HepG2 (cell line): ENCODE results near the gene KIF13A. TPM values are rescaled to one million over a fixed set of nuclear protein-coding genes. Genes with fewer than 3 reads are reported as not detected.

Source experiments
- ATAC-seq: fragments of 200-7000 bp; cut with Tn5 transposase; 3 replicates; pipeline ENCODE4 v1.9.1; 2020; ENCODE audit warnings: mild to moderate bottlenecking, moderate library complexity
- BruUV-seq: library from RNA; stranded (reverse); fragments of 400-500 nt; replicated peaks from 2 replicates; lab custom pipeline; 2021; lab: Mats Ljungman, UMichigan
- CTCF ChIA-PET: fragments of 300-600 bp; formaldehyde crosslinking; extraction: SDS; loops from one replicate; lab custom pipeline; 2021; ENCODE audit warnings: low total read pairs, inconsistent platforms, low intra/inter-chr PET ratio; lab: Yijun Ruan, JAX
- POLR2A ChIA-PET: fragments of 350-600 bp; sonication (Branson Sonifier 250); formaldehyde crosslinking; loops from one replicate; lab custom pipeline; 2020; ENCODE audit warnings: antibody characterized with exemption, inconsistent platforms; lab: Yijun Ruan, JAX
- DNase-seq: peaks from one replicate; pipeline ENCODE4 v3.0.0-alpha.2; 2015; ENCODE audit warnings: low spot score
- FAIRE-seq: peaks from 3 replicates; lab custom pipeline; 2011; peaks lifted over from hg19 to GRCh38; lab: Jason Lieb, UNC
- H2AFZ ChIP-seq: one replicate; pipeline ENCODE4 v1.6.1; 2011; ENCODE audit warnings: low read length, inconsistent platforms
- H3K27ac ChIP-seq: fragments of 300-600 bp; 3 replicates; pipeline ENCODE4 v1.8.0; 2011; ENCODE audit warnings: mixed run types, mild to moderate bottlenecking, mixed read lengths, low read length, inconsistent platforms; ENCODE audit not compliant: insufficient read depth; ENCODE audit errors: extremely low read length
- H3K27me3 ChIP-seq, 2 experiments: fragments of 200-600 bp in 1 of 2; 2 replicates in 1 of 2; 3 replicates in 1 of 2; pipeline versions ENCODE4 v1.6.0 to v1.8.0; 2011; ENCODE audit warnings: low read length in 2 of 2, mild to moderate bottlenecking in 2 of 2, moderate library complexity in 2 of 2, inconsistent platforms in 1 of 2; ENCODE audit not compliant: insufficient read depth in 2 of 2, control insufficient read depth in 1 of 2
- H3K36me3 ChIP-seq, 2 experiments: fragments of 200-600 bp in 1 of 2; replicated peaks in 1 of 2; 2 replicates in 1 of 2; 3 replicates in 1 of 2; pipeline versions ENCODE4 v1.5.1 to v1.8.0; 2011; ENCODE audit warnings: low read length in 2 of 2, inconsistent platforms in 1 of 2; ENCODE audit not compliant: insufficient read depth in 2 of 2, control insufficient read depth in 1 of 2
- H3K4me1 ChIP-seq: 2 replicates; pipeline ENCODE4 v1.5.1; 2012; ENCODE audit warnings: low read length, inconsistent platforms; ENCODE audit not compliant: insufficient read depth
- H3K4me2 ChIP-seq: 2 replicates; pipeline ENCODE4 v1.6.0; 2011; ENCODE audit warnings: low read depth, low read length, inconsistent platforms
- H3K4me3 ChIP-seq, 3 experiments: fragments of 200-600 bp in 1 of 3; sonication (generic), shearing (Covaris generic) in 1 of 3; replicated peaks in 1 of 3; 2 replicates each; pipeline ENCODE4 v1.5.1; 2011 to 2016; ENCODE audit warnings: low read length in 3 of 3, inconsistent platforms in 2 of 3, low read depth in 2 of 3, mild to moderate bottlenecking in 2 of 3, control low read depth in 1 of 3, mixed read lengths in 1 of 3; ENCODE audit not compliant: insufficient read depth in 1 of 3
- H3K79me2 ChIP-seq: one replicate; pipeline ENCODE4 v1.6.1; 2011; ENCODE audit warnings: low read length, inconsistent platforms; ENCODE audit not compliant: insufficient read depth
- H3K9ac ChIP-seq: 2 replicates; pipeline ENCODE4 v1.6.0; 2011; ENCODE audit warnings: mild to moderate bottlenecking, low read depth, low read length, inconsistent platforms; ENCODE audit not compliant: insufficient read depth
- H3K9me3 ChIP-seq: 2 replicates; pipeline ENCODE4 v1.5.1; 2012; ENCODE audit warnings: mild to moderate bottlenecking, low read length
- H4K20me1 ChIP-seq: 2 replicates; pipeline ENCODE4 v1.6.0; 2011; ENCODE audit warnings: inconsistent platforms, mild to moderate bottlenecking, low read length, moderate library complexity; ENCODE audit not compliant: insufficient read depth
- ARID3A ChIP-seq: IDR thresholded peaks from 2 replicates; pipeline ENCODE4 v1.6.1; 2012; ENCODE audit warnings: low read depth, low read length, improper control_type of control experiment
- HNRNPUL1 ChIP-seq: fragments of 200-400 bp; formaldehyde crosslinking; IDR thresholded peaks from 2 replicates; pipeline ENCODE4 v1.6.1; 2017; ENCODE audit warnings: low read depth, mild to moderate bottlenecking, low read length, moderate library complexity
- KAT8 ChIP-seq: IDR thresholded peaks from 2 replicates; pipeline ENCODE4 v1.6.1; 2016; ENCODE audit warnings: missing genetic modification reagents, missing compliant biosample characterization
- ZBTB38 ChIP-seq: sonication (generic); formaldehyde crosslinking; IDR thresholded peaks from 2 replicates; pipeline ENCODE4 v1.5.1; 2020; ENCODE audit warnings: mild to moderate bottlenecking, missing genetic modification reagents
- ZNF737 ChIP-seq: sonication (generic); formaldehyde crosslinking; IDR thresholded peaks from 2 replicates; pipeline ENCODE4 v1.5.0; 2020; ENCODE audit warnings: missing genetic modification reagents, mild to moderate bottlenecking, borderline replicate concordance
- ZSCAN20 ChIP-seq: sonication (generic); formaldehyde crosslinking; IDR thresholded peaks from 2 replicates; pipeline ENCODE4 v1.4.0; 2020; ENCODE audit warnings: missing genetic modification reagents, mild to moderate bottlenecking, borderline replicate concordance
- WGBS: methylation state at CpG from one replicate; pipeline ENCODE4 v1.1.6; 2017; ENCODE audit warnings: low lambda C conversion rate; 5-methylcytosine and 5-hydroxymethylcytosine counted together
- in situ Hi-C: cut with HindIII; loops from 2 replicates; pipeline ENCODE4 v1.10.0; 2017; ENCODE audit warnings: low pct_unique_long_range_greater_than_20kb; ENCODE audit not compliant: extremely low pct_ligation_motif_present
- intact Hi-C: fragments of 100-400 bp; cut with micrococcal nuclease; formaldehyde crosslinking; loops from one replicate; pipeline ENCODE4 v1.10.0; 2022; ENCODE audit not compliant: unreplicated experiment
- polyA plus RNA-seq, 8 experiments: library from polyadenylated mRNA; depleted of rRNA in 3 of 8; stranded (reverse) in 7 of 8; unstranded in 1 of 8; fragments of >200 nt; fragmentation: Illumina TruSeq in 4 of 8; extraction: Trizol in 4 of 8; gene quantifications; 2 replicates each; pipeline versions ENCODE4 v1.2.1 to v1.2.3, GENCODE V29; 2011 to 2016; ENCODE audit warnings: low read depth in 4 of 8, missing spikeins in 1 of 8, mixed read lengths in 1 of 8; ENCODE audit not compliant: insufficient read depth in 1 of 8
- total RNA-seq, 5 experiments: library from RNA; depleted of rRNA; stranded (reverse); fragments of >200 nt; fragmentation: Illumina TruSeq; extraction: Trizol; gene quantifications; 2 replicates each; pipeline ENCODE4 v1.2.3, GENCODE V29; 2016; ENCODE audit warnings: low read depth in 1 of 5
- TF ChIP-seq, protein P1 (sequence below): sonication (generic); formaldehyde crosslinking; IDR thresholded peaks from 2 replicates; pipeline ENCODE4 v1.4.0; 2020; ENCODE audit warnings: missing genetic modification reagents, mild to moderate bottlenecking, borderline replicate concordance
- TF ChIP-seq, protein P2 (sequence below): sonication (generic); formaldehyde crosslinking; IDR thresholded peaks from 2 replicates; pipeline ENCODE4 v1.5.1; 2020; ENCODE audit warnings: mild to moderate bottlenecking, missing genetic modification reagents, moderate library complexity
- TF ChIP-seq, protein P3 (sequence below): sonication (generic); formaldehyde crosslinking; IDR thresholded peaks from 2 replicates; pipeline ENCODE4 v1.4.0; 2020; ENCODE audit warnings: missing genetic modification reagents

The KIF13A gene
- total and polyA plus RNA-seq, 2 of the 13 experiments (the other 11 are each of a cell fraction or from before 2014, with no cell fraction given): 21.1 to 37.2 TPM

DNA sequence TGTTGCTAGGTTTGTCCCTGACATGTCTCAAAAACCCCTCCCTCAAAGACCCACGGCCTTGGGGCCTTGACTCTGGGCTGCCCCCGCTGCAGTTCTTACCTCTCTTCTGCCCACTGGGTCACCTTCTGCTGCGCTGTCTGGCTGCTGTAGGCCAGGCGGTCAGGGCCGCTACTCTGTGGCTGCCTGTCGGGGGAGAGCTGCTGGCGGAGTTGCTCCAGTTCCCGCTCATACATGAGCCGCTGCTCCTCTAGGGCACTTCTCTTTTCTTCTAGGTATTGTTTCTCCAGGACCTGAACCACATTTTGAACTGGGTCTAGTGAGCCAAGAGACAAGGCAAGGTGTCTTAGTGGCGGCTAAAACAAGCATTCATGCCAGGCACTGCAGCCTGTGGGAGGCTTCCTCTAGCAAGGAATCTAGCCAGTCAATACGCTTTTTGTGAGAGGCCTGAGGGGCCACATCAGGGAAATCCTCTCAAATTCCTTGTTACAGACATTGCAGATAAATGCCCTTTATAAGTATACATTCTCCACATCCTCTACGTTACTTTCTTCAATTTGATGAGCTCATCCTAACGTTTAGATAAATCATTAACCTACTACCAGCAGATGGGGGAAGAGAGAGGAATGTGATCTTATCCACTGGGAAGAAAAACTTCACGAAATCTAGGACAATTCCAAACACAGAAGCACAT lies 170.4 kb downstream of the KIF13A start:
- Histone ChIP-seq H3K9me3 (no peaks in the 10 kb centered on the region), H3K4me1 (peaks cover 14% of the 10 kb centered on the region), H3K79me2 (no peaks in the 10 kb centered on the region), H3K27ac (no peak overlapping the region), H3K4me2 (no peak overlapping the region; the same call in 1 of the 2 replicates), H3K36me3 (peaks cover 2 to 7% of the 10 kb centered on the region in 2 experiments; a peak in 2 of 5 replicates), H3K9ac (no peak overlapping the region), H3K27me3 (no peaks in the 10 kb centered on the region), H3K4me3 (no peak overlapping the region), H2AFZ (no peak overlapping the region), H4K20me1 (no peaks in the 10 kb centered on the region)
- FAIRE-seq (peak; percentile 78), ATAC-seq (peak; percentile 66), DNase-seq (peak; percentile 75)
- ChIA-PET POLR2A (no interaction called here), CTCF (interaction anchor here (1.3 to 2.3 kb wide), 2 partner anchors 306 to 661 kb away, joined by 6 to 11 read pairs; partner anchors contain the start of gene NHLRC1)
- 77% methylated on average over 13 of the region's 14 CpGs for WGBS
- no TSS peak for BruUV-seq
- intact Hi-C loops (loop anchor here (1.0 to 5.0 kb wide), 3 partner anchors 115 to 305 kb away; partner anchors contain the start of gene NHLRC1), in situ Hi-C loops (no loop called here)
- TF ChIP-seq ARID3A: peak; percentile 43; the same call in 1 of the 2 replicates
- TF ChIP-seq KAT8 (CRISPR knock-in tag): 0 out of 2 replicates have a peak, but pooled peaks have one; percentile 12
- TF ChIP-seq ZBTB38 (CRISPR knock-in tag): peak; percentile 82; the same call in 1 of the 2 replicates
- TF ChIP-seq ZNF737 (CRISPR knock-in tag): no peak
- TF ChIP-seq, protein P1, sequence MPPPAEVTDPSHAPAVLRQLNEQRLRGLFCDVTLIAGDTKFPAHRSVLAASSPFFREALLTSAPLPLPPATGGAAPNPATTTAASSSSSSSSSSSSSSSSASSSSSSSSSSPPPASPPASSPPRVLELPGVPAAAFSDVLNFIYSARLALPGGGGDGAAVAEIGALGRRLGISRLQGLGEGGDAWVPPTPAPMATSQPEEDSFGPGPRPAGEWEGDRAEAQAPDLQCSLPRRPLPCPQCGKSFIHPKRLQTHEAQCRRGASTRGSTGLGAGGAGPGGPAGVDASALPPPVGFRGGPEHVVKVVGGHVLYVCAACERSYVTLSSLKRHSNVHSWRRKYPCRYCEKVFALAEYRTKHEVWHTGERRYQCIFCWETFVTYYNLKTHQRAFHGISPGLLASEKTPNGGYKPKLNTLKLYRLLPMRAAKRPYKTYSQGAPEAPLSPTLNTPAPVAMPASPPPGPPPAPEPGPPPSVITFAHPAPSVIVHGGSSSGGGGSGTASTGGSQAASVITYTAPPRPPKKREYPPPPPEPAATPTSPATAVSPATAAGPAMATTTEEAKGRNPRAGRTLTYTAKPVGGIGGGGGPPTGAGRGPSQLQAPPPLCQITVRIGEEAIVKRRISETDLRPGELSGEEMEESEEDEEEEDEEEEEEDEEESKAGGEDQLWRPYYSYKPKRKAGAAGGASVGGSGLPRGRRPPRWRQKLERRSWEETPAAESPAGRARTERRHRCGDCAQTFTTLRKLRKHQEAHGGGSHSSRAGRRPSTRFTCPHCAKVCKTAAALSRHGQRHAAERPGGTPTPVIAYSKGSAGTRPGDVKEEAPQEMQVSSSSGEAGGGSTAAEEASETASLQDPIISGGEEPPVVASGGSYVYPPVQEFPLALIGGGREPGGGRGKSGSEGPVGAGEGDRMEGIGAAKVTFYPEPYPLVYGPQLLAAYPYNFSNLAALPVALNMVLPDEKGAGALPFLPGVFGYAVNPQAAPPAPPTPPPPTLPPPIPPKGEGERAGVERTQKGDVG (CRISPR knock-in tag): peak; percentile 86; the same call in 1 of the 2 replicates
- TF ChIP-seq HNRNPUL1: 0 out of 2 replicates have a peak, but pooled peaks have one; percentile 72
- no peak for TF ChIP-seq ZSCAN20 (CRISPR knock-in tag)
- TF ChIP-seq, protein P2, sequence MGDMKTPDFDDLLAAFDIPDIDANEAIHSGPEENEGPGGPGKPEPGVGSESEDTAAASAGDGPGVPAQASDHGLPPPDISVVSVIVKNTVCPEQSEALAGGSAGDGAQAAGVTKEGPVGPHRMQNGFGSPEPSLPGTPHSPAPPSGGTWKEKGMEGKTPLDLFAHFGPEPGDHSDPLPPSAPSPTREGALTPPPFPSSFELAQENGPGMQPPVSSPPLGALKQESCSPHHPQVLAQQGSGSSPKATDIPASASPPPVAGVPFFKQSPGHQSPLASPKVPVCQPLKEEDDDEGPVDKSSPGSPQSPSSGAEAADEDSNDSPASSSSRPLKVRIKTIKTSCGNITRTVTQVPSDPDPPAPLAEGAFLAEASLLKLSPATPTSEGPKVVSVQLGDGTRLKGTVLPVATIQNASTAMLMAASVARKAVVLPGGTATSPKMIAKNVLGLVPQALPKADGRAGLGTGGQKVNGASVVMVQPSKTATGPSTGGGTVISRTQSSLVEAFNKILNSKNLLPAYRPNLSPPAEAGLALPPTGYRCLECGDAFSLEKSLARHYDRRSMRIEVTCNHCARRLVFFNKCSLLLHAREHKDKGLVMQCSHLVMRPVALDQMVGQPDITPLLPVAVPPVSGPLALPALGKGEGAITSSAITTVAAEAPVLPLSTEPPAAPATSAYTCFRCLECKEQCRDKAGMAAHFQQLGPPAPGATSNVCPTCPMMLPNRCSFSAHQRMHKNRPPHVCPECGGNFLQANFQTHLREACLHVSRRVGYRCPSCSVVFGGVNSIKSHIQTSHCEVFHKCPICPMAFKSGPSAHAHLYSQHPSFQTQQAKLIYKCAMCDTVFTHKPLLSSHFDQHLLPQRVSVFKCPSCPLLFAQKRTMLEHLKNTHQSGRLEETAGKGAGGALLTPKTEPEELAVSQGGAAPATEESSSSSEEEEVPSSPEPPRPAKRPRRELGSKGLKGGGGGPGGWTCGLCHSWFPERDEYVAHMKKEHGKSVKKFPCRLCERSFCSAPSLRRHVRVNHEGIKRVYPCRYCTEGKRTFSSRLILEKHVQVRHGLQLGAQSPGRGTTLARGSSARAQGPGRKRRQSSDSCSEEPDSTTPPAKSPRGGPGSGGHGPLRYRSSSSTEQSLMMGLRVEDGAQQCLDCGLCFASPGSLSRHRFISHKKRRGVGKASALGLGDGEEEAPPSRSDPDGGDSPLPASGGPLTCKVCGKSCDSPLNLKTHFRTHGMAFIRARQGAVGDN: peak; percentile 20; the same call in 1 of the 2 replicates
- TF ChIP-seq, protein P3, sequence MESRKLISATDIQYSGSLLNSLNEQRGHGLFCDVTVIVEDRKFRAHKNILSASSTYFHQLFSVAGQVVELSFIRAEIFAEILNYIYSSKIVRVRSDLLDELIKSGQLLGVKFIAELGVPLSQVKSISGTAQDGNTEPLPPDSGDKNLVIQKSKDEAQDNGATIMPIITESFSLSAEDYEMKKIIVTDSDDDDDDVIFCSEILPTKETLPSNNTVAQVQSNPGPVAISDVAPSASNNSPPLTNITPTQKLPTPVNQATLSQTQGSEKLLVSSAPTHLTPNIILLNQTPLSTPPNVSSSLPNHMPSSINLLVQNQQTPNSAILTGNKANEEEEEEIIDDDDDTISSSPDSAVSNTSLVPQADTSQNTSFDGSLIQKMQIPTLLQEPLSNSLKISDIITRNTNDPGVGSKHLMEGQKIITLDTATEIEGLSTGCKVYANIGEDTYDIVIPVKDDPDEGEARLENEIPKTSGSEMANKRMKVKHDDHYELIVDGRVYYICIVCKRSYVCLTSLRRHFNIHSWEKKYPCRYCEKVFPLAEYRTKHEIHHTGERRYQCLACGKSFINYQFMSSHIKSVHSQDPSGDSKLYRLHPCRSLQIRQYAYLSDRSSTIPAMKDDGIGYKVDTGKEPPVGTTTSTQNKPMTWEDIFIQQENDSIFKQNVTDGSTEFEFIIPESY: peak; percentile 98
